HUES6 (cell line): ENCODE data around the gene STEAP4.

ENCODE experiments used
- H3K27ac ChIP-seq: 2 replicates; pipeline ENCODE4 v1.7.0; 2013; ENCODE audit warnings: low read depth, mild to moderate bottlenecking, low read length, inconsistent platforms
- H3K27me3 ChIP-seq: 2 replicates; pipeline ENCODE4 v1.6.1; 2013; ENCODE audit warnings: low read length; ENCODE audit not compliant: control insufficient read depth, insufficient read depth
- H3K36me3 ChIP-seq: 2 replicates; pipeline ENCODE4 v1.6.1; 2013; ENCODE audit warnings: low read length; ENCODE audit not compliant: control insufficient read depth, insufficient read depth
- H3K4me1 ChIP-seq: 2 replicates; pipeline ENCODE4 v1.6.1; 2013; ENCODE audit warnings: low read length; ENCODE audit not compliant: control insufficient read depth, insufficient read depth
- H3K4me3 ChIP-seq: 2 replicates; pipeline ENCODE4 v1.5.1; 2013; ENCODE audit warnings: low read depth, low read length
- H3K9ac ChIP-seq: one replicate; pipeline ENCODE4 v1.6.1; 2013; ENCODE audit warnings: mild to moderate bottlenecking, low read length
- H3K9me3 ChIP-seq: 2 replicates; pipeline ENCODE4 v1.6.1; 2013; ENCODE audit warnings: low read depth, low read length; ENCODE audit not compliant: control insufficient read depth, insufficient read depth

Gene STEAP4

GRCh38 chr7:88312061-88312663, 5.5 kb upstream of the STEAP4 start:
- H3K27me3 ChIP-seq: peaks cover 9% of the 10 kb centered on the region
- H3K9ac ChIP-seq: no peak overlapping the region
- H3K27ac ChIP-seq: no peak overlapping the region
- H3K4me3 ChIP-seq: no peak overlapping the region
- no peaks in the 10 kb centered on the region for H3K36me3 ChIP-seq
- H3K9me3 ChIP-seq: no peaks in the 10 kb centered on the region
- H3K4me1 ChIP-seq: no peaks in the 10 kb centered on the region

GRCh38 chr7:88311675-88312036, 5.0 kb upstream of the STEAP4 start:
- H3K4me3 ChIP-seq: no peak overlapping the region
- no peak overlapping the region for H3K9ac ChIP-seq
- no peaks in the 10 kb centered on the region for H3K4me1 ChIP-seq
- H3K9me3 ChIP-seq: no peaks in the 10 kb centered on the region
- no peak overlapping the region for H3K27ac ChIP-seq
- H3K27me3 ChIP-seq: peaks cover 14% of the 10 kb centered on the region
- no peaks in the 10 kb centered on the region for H3K36me3 ChIP-seq

GRCh38 chr7:88310956-88311674, 4.4 kb upstream of the STEAP4 start:
- no peaks in the 10 kb centered on the region for H3K36me3 ChIP-seq
- no peak overlapping the region for H3K4me3 ChIP-seq
- no peak overlapping the region for H3K27ac ChIP-seq
- no peaks in the 10 kb centered on the region for H3K9me3 ChIP-seq
- no peaks in the 10 kb centered on the region for H3K4me1 ChIP-seq
- no peak overlapping the region for H3K9ac ChIP-seq
- peaks cover 19% of the 10 kb centered on the region for H3K27me3 ChIP-seq

GRCh38 chr7:88309819-88310218, 3.1 kb upstream of the STEAP4 start:
- H3K27me3 ChIP-seq: peaks cover 28% of the 10 kb centered on the region
- no peaks in the 10 kb centered on the region for H3K9me3 ChIP-seq
- H3K27ac ChIP-seq: no peak overlapping the region
- no peak overlapping the region for H3K4me3 ChIP-seq
- no peaks in the 10 kb centered on the region for H3K4me1 ChIP-seq
- no peak overlapping the region for H3K9ac ChIP-seq
- H3K36me3 ChIP-seq: no peaks in the 10 kb centered on the region

GRCh38 chr7:88307823-88308222, 1.1 kb upstream of the STEAP4 start:
- Histone ChIP-seq H3K27ac (no peak overlapping the region), H3K9ac (no peak overlapping the region), H3K36me3 (no peaks in the 10 kb centered on the region), H3K4me1 (no peaks in the 10 kb centered on the region), H3K4me3 (no peak overlapping the region), H3K9me3 (no peaks in the 10 kb centered on the region), H3K27me3 (peaks cover 28% of the 10 kb centered on the region)

GRCh38 chr7:88307412-88307811, 718 bp upstream of the STEAP4 start:
- Histone ChIP-seq H3K27me3 (peaks cover 28% of the 10 kb centered on the region), H3K27ac (no peak overlapping the region), H3K9me3 (no peaks in the 10 kb centered on the region), H3K36me3 (no peaks in the 10 kb centered on the region), H3K4me1 (no peaks in the 10 kb centered on the region), H3K4me3 (no peak overlapping the region), H3K9ac (no peak overlapping the region)

- no peak overlapping the region for H3K4me3 ChIP-seq
- H3K27me3 ChIP-seq: peaks cover 28% of the 10 kb centered on the region
- H3K4me1 ChIP-seq: no peaks in the 10 kb centered on the region
- H3K27ac ChIP-seq: no peak overlapping the region
- H3K9ac ChIP-seq: no peak overlapping the region
- H3K9me3 ChIP-seq: no peaks in the 10 kb centered on the region
- no peaks in the 10 kb centered on the region for H3K36me3 ChIP-seq
Observed at GRCh38 chr7:88305044-88305443, 1.6 kb downstream of the STEAP4 start.

- Histone ChIP-seq H3K4me1 (no peaks in the 10 kb centered on the region), H3K9me3 (no peaks in the 10 kb centered on the region), H3K4me3 (no peak overlapping the region), H3K36me3 (no peaks in the 10 kb centered on the region), H3K9ac (no peak overlapping the region), H3K27ac (no peak overlapping the region), H3K27me3 (peaks cover 22% of the 10 kb centered on the region)
Observed at GRCh38 chr7:88302486-88302885, 4.2 kb downstream of the STEAP4 start.

GRCh38 chr7:88301924-88302323, 4.8 kb downstream of the STEAP4 start:
- H3K4me1 ChIP-seq: no peaks in the 10 kb centered on the region
- H3K9me3 ChIP-seq: no peaks in the 10 kb centered on the region
- H3K27me3 ChIP-seq: peaks cover 17% of the 10 kb centered on the region
- H3K4me3 ChIP-seq: no peak overlapping the region
- H3K36me3 ChIP-seq: no peaks in the 10 kb centered on the region
- no peak overlapping the region for H3K9ac ChIP-seq
- H3K27ac ChIP-seq: no peak overlapping the region

- Histone ChIP-seq H3K4me1 (no peaks in the 10 kb centered on the region), H3K36me3 (no peaks in the 10 kb centered on the region), H3K27ac (no peak overlapping the region), H3K9me3 (no peaks in the 10 kb centered on the region), H3K9ac (no peak overlapping the region), H3K4me3 (no peak overlapping the region), H3K27me3 (peaks cover 2% of the 10 kb centered on the region)
Observed at GRCh38 chr7:88300401-88300945, 6.2 kb downstream of the STEAP4 start.

- Histone ChIP-seq H3K4me3 (no peak overlapping the region), H3K4me1 (no peaks in the 10 kb centered on the region), H3K36me3 (no peaks in the 10 kb centered on the region), H3K27me3 (no peaks in the 10 kb centered on the region), H3K27ac (no peak overlapping the region), H3K9me3 (no peaks in the 10 kb centered on the region), H3K9ac (no peak overlapping the region)
Observed at GRCh38 chr7:88299126-88299525, 7.6 kb downstream of the STEAP4 start.
